Bronchial epithelial cell (primary cell): ENCODE results near the gene RAPGEF3. TPM values are rescaled to one million over a fixed set of nuclear protein-coding genes. Genes with fewer than 3 reads are reported as not detected.

Experiments
- DNase-seq: peaks from one replicate; pipeline ENCODE4 v3.0.0-alpha.2; 2010; ENCODE audit warnings: low read depth
- FAIRE-seq: peaks from 2 replicates; lab custom pipeline; 2011; peaks lifted over from hg19 to GRCh38; lab: Jason Lieb, UNC
- H3K27me3 ChIP-seq: 2 replicates; pipeline ENCODE4 v1.5.1; 2011; ENCODE audit warnings: low read length; ENCODE audit not compliant: control insufficient read depth, insufficient read depth
- H3K36me3 ChIP-seq: 2 replicates; pipeline ENCODE4 v1.5.1; 2011; ENCODE audit warnings: low read length; ENCODE audit not compliant: control insufficient read depth, insufficient read depth
- H3K4me3 ChIP-seq: 2 replicates; pipeline ENCODE4 v1.5.1; 2011; ENCODE audit warnings: mild to moderate bottlenecking, low read depth, low read length, control low read depth
- total RNA-seq: library from RNA; depleted of rRNA; stranded (reverse); fragments of >200 nt; gene quantifications from 2 replicates; pipeline ENCODE4 v1.2.1, GENCODE V29; 2014
- TF ChIP-seq, protein P1 (sequence below): IDR thresholded peaks from 2 replicates; pipeline ENCODE4 v1.5.1; 2011; ENCODE audit warnings: mild to moderate bottlenecking, moderate library complexity, low read length, control low read depth, inconsistent platforms; ENCODE audit not compliant: insufficient read depth, severe bottlenecking

The RAPGEF3 gene
- total RNA-seq, 1 donor from 2014 or later = 3.9 TPM

GRCh38 chr12:47777151-47777550 lies 18.5 kb upstream of the RAPGEF3 start:
- FAIRE-seq = no peak
- TF ChIP-seq, protein P1, sequence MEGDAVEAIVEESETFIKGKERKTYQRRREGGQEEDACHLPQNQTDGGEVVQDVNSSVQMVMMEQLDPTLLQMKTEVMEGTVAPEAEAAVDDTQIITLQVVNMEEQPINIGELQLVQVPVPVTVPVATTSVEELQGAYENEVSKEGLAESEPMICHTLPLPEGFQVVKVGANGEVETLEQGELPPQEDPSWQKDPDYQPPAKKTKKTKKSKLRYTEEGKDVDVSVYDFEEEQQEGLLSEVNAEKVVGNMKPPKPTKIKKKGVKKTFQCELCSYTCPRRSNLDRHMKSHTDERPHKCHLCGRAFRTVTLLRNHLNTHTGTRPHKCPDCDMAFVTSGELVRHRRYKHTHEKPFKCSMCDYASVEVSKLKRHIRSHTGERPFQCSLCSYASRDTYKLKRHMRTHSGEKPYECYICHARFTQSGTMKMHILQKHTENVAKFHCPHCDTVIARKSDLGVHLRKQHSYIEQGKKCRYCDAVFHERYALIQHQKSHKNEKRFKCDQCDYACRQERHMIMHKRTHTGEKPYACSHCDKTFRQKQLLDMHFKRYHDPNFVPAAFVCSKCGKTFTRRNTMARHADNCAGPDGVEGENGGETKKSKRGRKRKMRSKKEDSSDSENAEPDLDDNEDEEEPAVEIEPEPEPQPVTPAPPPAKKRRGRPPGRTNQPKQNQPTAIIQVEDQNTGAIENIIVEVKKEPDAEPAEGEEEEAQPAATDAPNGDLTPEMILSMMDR = no peak
- no peak overlapping the region for H3K4me3 ChIP-seq
- H3K36me3 ChIP-seq = peaks cover 2% of the 10 kb centered on the region
- DNase-seq = no peak
- no peaks in the 10 kb centered on the region for H3K27me3 ChIP-seq

GRCh38 chr12:47776471-47777143 lies 17.9 kb upstream of the RAPGEF3 start:
- Histone ChIP-seq H3K36me3 (peaks cover 2% of the 10 kb centered on the region), H3K27me3 (no peaks in the 10 kb centered on the region), H3K4me3 (no peak overlapping the region)
- no peak for DNase-seq
- no peak for FAIRE-seq
- TF ChIP-seq, protein P1 = no peak

DNA sequence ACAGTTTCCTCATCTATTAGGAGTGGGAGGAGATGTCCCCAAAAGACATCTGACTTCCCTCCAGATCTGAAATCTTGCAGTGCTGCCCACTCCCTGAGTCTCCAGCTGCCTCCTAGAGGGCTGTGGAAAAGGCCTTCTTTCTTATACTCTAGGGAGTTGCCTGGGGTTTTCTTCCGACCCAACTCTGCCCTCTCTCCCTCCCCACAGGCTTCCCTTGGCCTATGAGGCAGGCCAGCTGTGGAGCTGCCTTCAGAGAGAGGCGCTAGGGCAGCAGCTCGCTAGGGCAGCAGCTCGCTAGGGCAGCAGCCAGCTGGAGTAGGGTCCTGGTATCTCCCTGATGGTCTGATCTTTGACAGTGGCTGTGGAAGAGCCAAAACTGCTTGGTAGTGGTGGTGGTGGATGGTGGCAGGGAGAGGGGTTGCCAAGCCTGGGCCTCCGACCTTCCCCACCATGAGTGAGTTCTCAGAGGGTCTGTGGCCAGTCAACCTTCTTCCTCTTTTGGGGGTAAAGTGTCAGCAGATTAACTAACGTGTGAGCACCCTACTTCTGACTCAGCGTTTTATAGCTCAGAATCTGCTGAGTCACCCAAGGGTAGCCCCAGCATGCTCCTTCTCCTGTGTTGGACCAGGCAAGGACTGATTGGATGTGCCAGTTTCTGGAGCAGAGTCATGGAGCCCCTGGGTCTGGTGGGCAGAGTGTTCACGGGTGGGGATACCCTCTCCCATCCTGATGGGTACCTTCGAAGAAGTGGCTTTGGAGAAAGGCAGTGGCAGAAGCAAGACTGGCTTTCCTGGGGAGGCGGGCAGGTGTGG lies 16.6 kb upstream of the RAPGEF3 start:
- DNase-seq = no peak
- Histone ChIP-seq H3K36me3 (no peaks in the 10 kb centered on the region), H3K27me3 (no peaks in the 10 kb centered on the region), H3K4me3 (no peak overlapping the region)
- TF ChIP-seq, protein P1 = no peak
- no peak for FAIRE-seq

DNA sequence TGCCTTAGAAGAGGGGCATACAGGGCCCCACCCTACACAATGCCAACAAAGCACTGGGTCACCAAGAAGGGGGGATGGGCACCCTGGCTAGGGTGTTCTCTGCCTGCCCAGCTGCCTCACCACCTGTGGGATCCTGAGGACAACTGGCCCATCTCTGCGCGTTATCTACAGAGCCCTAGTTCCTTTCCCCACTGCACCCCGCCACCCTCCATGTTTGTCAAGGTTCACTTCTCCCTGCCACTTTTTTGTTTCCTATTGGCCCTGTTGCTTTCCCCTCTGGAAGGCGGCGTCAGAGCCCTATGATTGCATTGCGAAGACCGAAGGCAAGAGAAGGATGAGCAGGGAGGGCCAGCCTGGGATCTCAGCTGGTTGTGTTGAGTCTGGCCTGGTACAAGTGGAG lies 16.0 kb upstream of the RAPGEF3 start:
- H3K27me3 ChIP-seq = no peaks in the 10 kb centered on the region
- FAIRE-seq = no peak
- TF ChIP-seq, protein P1 = no peak
- H3K4me3 ChIP-seq = no peak overlapping the region
- DNase-seq = no peak
- no peaks in the 10 kb centered on the region for H3K36me3 ChIP-seq

GRCh38 chr12:47773858-47774580 lies 15.3 kb upstream of the RAPGEF3 start:
- no peak for DNase-seq
- Histone ChIP-seq H3K36me3 (no peaks in the 10 kb centered on the region), H3K27me3 (no peaks in the 10 kb centered on the region), H3K4me3 (peak overlapping the region; percentile 55)
- no peak for FAIRE-seq
- TF ChIP-seq, protein P1 = no peak
